K562 (cell line): ENCODE measurements around the gene PPP1R13B. TPM values are rescaled to one million over a fixed set of nuclear protein-coding genes. Genes with fewer than 3 reads are reported as not detected.

Experiments
- ATAC-seq: fragments of 200-7000 bp; cut with Tn5 transposase; 3 replicates; pipeline ENCODE4 v1.9.1; 2020; ENCODE audit warnings: moderate library complexity
- BruUV-seq: library from RNA; stranded (reverse); fragments of 400-500 nt; replicated peaks from 2 replicates; lab custom pipeline; 2021; lab: Mats Ljungman, UMichigan
- CTCF ChIA-PET: fragments of 300-600 bp; formaldehyde crosslinking; extraction: SDS; loops from one replicate; lab custom pipeline; 2021; ENCODE audit warnings: low intra/inter-chr PET ratio; lab: Yijun Ruan, JAX
- POLR2A ChIA-PET: fragments of 300-600, 350-650 bp; sonication (Branson Sonifier 250); formaldehyde crosslinking; extraction: SDS; loops from one replicate; lab custom pipeline; 2021; ENCODE audit warnings: antibody characterized with exemption, inconsistent platforms; lab: Yijun Ruan, JAX
- DNase-seq, 4 experiments: peaks; one replicate each; pipeline versions ENCODE4 v3.0.0 to v3.0.0-alpha.2; 2011 to 2018; ENCODE audit warnings: low spot score in 3 of 4, mixed read lengths in 3 of 4; ENCODE audit errors: extremely low read depth in 1 of 4
- FAIRE-seq: peaks from 2 replicates; lab custom pipeline; 2011; peaks lifted over from hg19 to GRCh38; lab: Jason Lieb, UNC
- H2AFZ ChIP-seq: 2 replicates; pipeline ENCODE4 v1.6.0; 2011; ENCODE audit warnings: low read depth, low read length, control low read depth, inconsistent platforms
- H3K27ac ChIP-seq: fragments of 200-600 bp; 3 replicates; pipeline ENCODE4 v1.8.0; 2011; ENCODE audit warnings: low read depth, mild to moderate bottlenecking, control low read depth, inconsistent platforms, low read length, moderate library complexity, mixed read lengths; ENCODE audit errors: extremely low read depth
- H3K27me3 ChIP-seq, 2 experiments: fragments of 300-600 bp in 1 of 2; 2 replicates in 1 of 2; 3 replicates in 1 of 2; pipeline versions ENCODE4 v1.6.0 to v1.8.0; 2011; ENCODE audit warnings: inconsistent platforms in 2 of 2, low read length in 2 of 2, mild to moderate bottlenecking in 1 of 2, mixed read lengths in 1 of 2, moderate library complexity in 1 of 2; ENCODE audit not compliant: control insufficient read depth in 2 of 2, insufficient read depth in 2 of 2
- H3K36me3 ChIP-seq: fragments of 300-600 bp; 3 replicates; pipeline ENCODE4 v1.8.0; 2011; ENCODE audit warnings: mild to moderate bottlenecking, low read length, inconsistent platforms; ENCODE audit not compliant: control insufficient read depth, insufficient read depth
- H3K4me1 ChIP-seq, 2 experiments: fragments of 200-600 bp in 1 of 2; replicated peaks in 1 of 2; 2 replicates in 1 of 2; 3 replicates in 1 of 2; pipeline versions ENCODE4 v1.5.1 to v1.8.0; 2011; ENCODE audit warnings: inconsistent platforms in 2 of 2, low read length in 2 of 2, mild to moderate bottlenecking in 1 of 2, mixed read lengths in 1 of 2, moderate library complexity in 1 of 2; ENCODE audit not compliant: control insufficient read depth in 2 of 2, insufficient read depth in 2 of 2
- H3K4me2 ChIP-seq: 2 replicates; pipeline ENCODE4 v1.6.1; 2011; ENCODE audit warnings: low read length, control low read depth, inconsistent platforms, mixed read lengths; ENCODE audit not compliant: insufficient read depth
- H3K4me3 ChIP-seq: fragments of 200-600 bp; sonication (generic), shearing (Covaris generic); 2 replicates; pipeline ENCODE4 v1.5.1; 2016; ENCODE audit warnings: control low read depth, inconsistent platforms
- H3K79me2 ChIP-seq: fragments of 200-600 bp; 3 replicates; pipeline ENCODE4 v1.8.0; 2011; ENCODE audit warnings: low read length, inconsistent platforms; ENCODE audit not compliant: control insufficient read depth, insufficient read depth
- H3K9ac ChIP-seq, 2 experiments: 2 replicates each; pipeline versions ENCODE4 v1.6.0 to v1.6.1; 2011; ENCODE audit warnings: low read depth in 2 of 2, low read length in 2 of 2, control low read depth in 1 of 2, inconsistent platforms in 1 of 2, mild to moderate bottlenecking in 1 of 2, mixed read lengths in 1 of 2; ENCODE audit not compliant: insufficient read depth in 1 of 2
- H3K9me1 ChIP-seq: one replicate; pipeline ENCODE4 v1.6.0; 2011; ENCODE audit warnings: inconsistent platforms, mild to moderate bottlenecking, low read length, moderate library complexity; ENCODE audit not compliant: control insufficient read depth, insufficient read depth
- H3K9me3 ChIP-seq: replicated peaks from 2 replicates; pipeline ENCODE4 v1.5.1; 2011; ENCODE audit warnings: low read depth, low read length, inconsistent platforms; ENCODE audit not compliant: control insufficient read depth, insufficient read depth
- H4K20me1 ChIP-seq: replicated peaks from 2 replicates; pipeline ENCODE4 v1.6.1; 2011; ENCODE audit warnings: low read length, inconsistent platforms, mixed read lengths; ENCODE audit not compliant: control insufficient read depth, insufficient read depth
- POLR2A ChIP-seq: fragments of 450-650 bp; conservative IDR thresholded peaks from 2 replicates; pipeline ENCODE4 v1.6.1; 2016
- POLR2G ChIP-seq: fragments of 200-400 bp; formaldehyde crosslinking; IDR thresholded peaks from 2 replicates; pipeline ENCODE4 v1.6.1; 2017; ENCODE audit warnings: low read depth, mild to moderate bottlenecking, antibody characterized with exemption, low read length, moderate library complexity
- RBFOX2 ChIP-seq: fragments of 200-400 bp; formaldehyde crosslinking; IDR thresholded peaks from 2 replicates; pipeline ENCODE4 v1.6.1; 2017; ENCODE audit warnings: low read depth, mild to moderate bottlenecking, low read length, moderate library complexity
- RNF219 ChIP-seq: fragments of 250-450 bp; sonication (Bioruptor Pico); IDR thresholded peaks from 2 replicates; pipeline ENCODE4 v1.5.0; 2022; ENCODE audit warnings: mild to moderate bottlenecking
- ZNF707 ChIP-seq: fragments of 250-450 bp; sonication (Bioruptor Pico); conservative IDR thresholded peaks from 2 replicates; pipeline ENCODE4 v1.8.0; 2022; ENCODE audit warnings: inconsistent platforms, mild to moderate bottlenecking, moderate library complexity
- WGBS: fragments of 100-300 bp; shearing (Covaris generic); methylation state at CpG from one replicate; pipeline ENCODE4 v1.1.6; 2016; ENCODE audit warnings: low coverage, mixed read lengths; ENCODE audit not compliant: insufficient coverage; ENCODE audit errors: missing lambda C conversion rate; 5-methylcytosine and 5-hydroxymethylcytosine counted together
- in situ Hi-C: fragments of 300-500 bp; cut with MboI; formaldehyde crosslinking; loops from 4 replicates; pipeline ENCODE4 v1.15.0; 2018; ENCODE audit warnings: inconsistent platforms, mixed read lengths
- intact Hi-C: fragments of 100-400 bp; cut with micrococcal nuclease; formaldehyde crosslinking; loops from 2 replicates; pipeline ENCODE4 v1.14.2; 2022
- polyA plus RNA-seq, 8 experiments: library from polyadenylated mRNA; depleted of rRNA in 4 of 8; stranded (reverse) in 5 of 8; unstranded in 3 of 8; fragments of >200 nt; fragmentation: Nextera tagmentation in 2 of 8; fragmentation: Illumina TruSeq in 1 of 8; extraction: Ambion mirVana in 2 of 8; extraction: Trizol in 1 of 8; gene quantifications; 2 replicates each; pipeline versions ENCODE4 v1.2.1 to v1.2.3, GENCODE V29; 2011 to 2014; ENCODE audit warnings: inconsistent platforms in 1 of 8, missing spikeins in 1 of 8
- total RNA-seq, 7 experiments: library from RNA; depleted of rRNA in 6 of 7; stranded (reverse); fragments of >200 nt in 6 of 7; fragmentation: Illumina TruSeq in 2 of 7; extraction: Trizol in 2 of 7; gene quantifications; 2 replicates each; pipeline versions ENCODE4 v1.2.1 to v1.2.3, GENCODE V29; 2011 to 2021; ENCODE audit warnings: low replicate concordance in 1 of 7

Gene PPP1R13B
- total and polyA plus RNA-seq, 9 of the 15 experiments (the other 6 are each of a cell fraction or from before 2014, with no cell fraction given) = 0.03 to 1.7 (median 0.15) TPM

DNA sequence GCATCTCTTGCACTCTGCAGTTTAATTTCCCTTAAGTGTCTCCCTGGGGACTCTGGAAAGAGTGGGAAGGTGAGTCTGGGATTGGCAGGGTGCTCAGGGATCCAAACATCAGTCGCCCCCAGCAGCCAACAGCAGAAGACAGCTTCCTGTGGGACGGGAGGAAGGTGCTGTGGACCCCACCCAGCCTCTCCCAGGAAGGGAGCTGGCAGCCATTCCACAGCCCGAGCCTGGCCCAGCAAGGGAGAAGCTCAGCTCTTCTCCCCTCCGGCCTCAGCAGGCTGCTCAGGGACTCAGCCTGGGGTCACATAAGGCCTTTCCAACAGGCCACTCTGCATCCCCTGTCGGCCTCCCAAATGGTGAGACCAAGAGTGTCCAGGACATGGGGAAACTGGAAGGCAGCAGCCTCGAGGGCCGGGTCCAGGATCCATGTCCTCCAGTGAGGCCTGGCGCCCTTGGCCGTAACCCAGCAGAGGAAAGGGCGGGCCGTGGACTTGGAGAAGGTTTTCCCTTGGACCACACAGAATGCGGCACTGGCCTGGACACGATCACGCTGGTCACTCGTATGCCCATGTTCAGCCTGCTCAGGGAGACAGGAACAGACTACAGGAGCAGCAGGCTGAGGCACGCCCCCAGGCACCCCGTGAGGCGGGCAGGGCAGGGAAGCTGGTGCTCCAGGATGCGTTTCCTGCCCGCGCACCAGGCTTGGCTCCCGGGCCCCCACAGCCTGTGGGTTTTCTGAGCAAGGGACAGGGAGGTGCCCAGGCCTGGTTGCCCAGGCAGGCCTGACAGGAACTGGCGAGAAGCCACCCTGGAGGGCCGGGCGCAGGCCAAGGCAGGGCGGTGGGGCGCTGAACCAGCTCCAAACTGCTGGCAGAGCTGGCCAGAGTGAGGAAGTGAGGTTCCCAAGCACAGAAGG lies 135.6 kb downstream of the PPP1R13B start:
- no peak for ATAC-seq
- no peak overlapping the region for H3K4me2 ChIP-seq
- WGBS = 96% methylated on average over 12 of the region's 27 CpGs

More for the DNA sequence above, 135.6 kb downstream of the PPP1R13B start:
- no TSS peak for BruUV-seq
- Histone ChIP-seq H3K27me3 (no peaks in the 10 kb centered on the region), H3K27ac (no peak overlapping the region), H3K9me3 (no peaks in the 10 kb centered on the region), H4K20me1 (no peaks in the 10 kb centered on the region), H3K4me1 (peaks cover 12 to 46% of the 10 kb centered on the region in 2 experiments; a peak in 4 of 5 replicates), H3K36me3 (peaks cover 64% of the 10 kb centered on the region; the same call in 2 of the 3 replicates), H2AFZ (no peak overlapping the region), H3K4me3 (no peak overlapping the region), H3K9ac (peak overlapping the region in 1 of 2 experiments; percentile 78; a peak in 2 of 4 replicates), H3K79me2 (peaks cover 41% of the 10 kb centered on the region), H3K9me1 (no peaks in the 10 kb centered on the region)
- FAIRE-seq (no peak), DNase-seq (no peak)
- no peak for TF ChIP-seq RNF219
- TF ChIP-seq POLR2G = peak; percentile 32; the same call in 1 of the 2 replicates
- peak; percentile 16 for TF ChIP-seq RBFOX2
- TF ChIP-seq ZNF707 (CRISPR knock-in tag) = no peak
- no peak for TF ChIP-seq POLR2A
- intact Hi-C loops = no loop called here
- in situ Hi-C loops = no loop called here
- ChIA-PET CTCF (no interaction called here), POLR2A (no interaction called here)
